ENCODE results near the gene APOA5.
A peak's percentile ranks its signal among the peaks of the same experiment; 100 is the strongest.

The APOA5 gene

GRCh38 chr11:116750070-116750718, 41.5 kb downstream of the APOA5 start:
- no peaks in the 10 kb centered on the region for H3K27me3 ChIP-seq (replicated peaks; ENCODE audit: control insufficient read depth, insufficient read depth, low read length)
- H3K9ac ChIP-seq (ENCODE audit: low read length), result no peak overlapping the region
- no peak for DNase-seq (ENCODE audit: low read depth)
- H3K4me3 ChIP-seq (ENCODE audit: low read length), result no peak overlapping the region
- peaks cover 4% of the 10 kb centered on the region for H3K9me3 ChIP-seq (ENCODE audit: control insufficient read depth, low read length)
- H3K36me3 ChIP-seq (ENCODE audit: control insufficient read depth, insufficient read depth, low read length, severe bottlenecking), result peaks cover 77% of the 10 kb centered on the region
- no peaks in the 10 kb centered on the region for H3K4me1 ChIP-seq (ENCODE audit: control insufficient read depth, insufficient read depth, low read length)

- Histone ChIP-seq H3K4me1 (ENCODE audit: control insufficient read depth, insufficient read depth, low read length) (peaks cover 17% of the 10 kb centered on the region), H3K36me3 (ENCODE audit: control insufficient read depth, insufficient read depth, low read length, severe bottlenecking) (peaks cover 11% of the 10 kb centered on the region), H3K9me3 (ENCODE audit: control insufficient read depth, low read length) (no peaks in the 10 kb centered on the region), H3K9ac (ENCODE audit: low read length) (peak overlapping the region; percentile 44), H3K4me3 (ENCODE audit: low read length) (no peak overlapping the region), H3K27me3 (replicated peaks; ENCODE audit: control insufficient read depth, insufficient read depth, low read length) (no peaks in the 10 kb centered on the region)
- peak; percentile 15 for DNase-seq (ENCODE audit: low read depth)
Observed at GRCh38 chr11:116742104-116742503, 49.6 kb downstream of the APOA5 start.

- Histone ChIP-seq H3K9ac (ENCODE audit: low read length) (no peak overlapping the region), H3K36me3 (ENCODE audit: control insufficient read depth, insufficient read depth, low read length, severe bottlenecking) (no peaks in the 10 kb centered on the region), H3K9me3 (ENCODE audit: control insufficient read depth, low read length) (no peaks in the 10 kb centered on the region), H3K27me3 (replicated peaks; ENCODE audit: control insufficient read depth, insufficient read depth, low read length) (no peaks in the 10 kb centered on the region), H3K4me3 (ENCODE audit: low read length) (no peak overlapping the region), H3K4me1 (ENCODE audit: control insufficient read depth, insufficient read depth, low read length) (peaks cover 17% of the 10 kb centered on the region)
- no peak for DNase-seq (ENCODE audit: low read depth)
Observed at GRCh38 chr11:116740741-116741140, 50.9 kb downstream of the APOA5 start.

Measured in adipocyte (in vitro differentiated cells).